GM13977 (cell line): ENCODE measurements around the gene ITFG1.
A peak's percentile ranks its signal among the peaks of the same experiment; 100 is the strongest.

Experiments
- DNase-seq: peaks from one replicate; pipeline ENCODE4 v3.0.0; 2012; ENCODE audit warnings: low spot score
- in situ Hi-C: fragments of 300-500 bp; cut with MboI; formaldehyde crosslinking; loops from one replicate; pipeline ENCODE4 v1.12.0; 2022; ENCODE audit warnings: low sequenced_read_pairs, low pct_unique_long_range_greater_than_20kb, mixed read lengths, inconsistent platforms; ENCODE audit not compliant: unreplicated experiment
- TF ChIP-seq, protein P1 (sequence below): IDR thresholded peaks from 2 replicates; pipeline ENCODE4 v1.5.1; 2012; ENCODE audit warnings: mild to moderate bottlenecking, control low read depth; ENCODE audit not compliant: insufficient read depth; ENCODE audit errors: extremely low read depth, missing control alignments

Gene ITFG1

GRCh38 chr16:47258874-47259461 is 201.9 kb downstream of the ITFG1 start:
- TF ChIP-seq, protein P1, sequence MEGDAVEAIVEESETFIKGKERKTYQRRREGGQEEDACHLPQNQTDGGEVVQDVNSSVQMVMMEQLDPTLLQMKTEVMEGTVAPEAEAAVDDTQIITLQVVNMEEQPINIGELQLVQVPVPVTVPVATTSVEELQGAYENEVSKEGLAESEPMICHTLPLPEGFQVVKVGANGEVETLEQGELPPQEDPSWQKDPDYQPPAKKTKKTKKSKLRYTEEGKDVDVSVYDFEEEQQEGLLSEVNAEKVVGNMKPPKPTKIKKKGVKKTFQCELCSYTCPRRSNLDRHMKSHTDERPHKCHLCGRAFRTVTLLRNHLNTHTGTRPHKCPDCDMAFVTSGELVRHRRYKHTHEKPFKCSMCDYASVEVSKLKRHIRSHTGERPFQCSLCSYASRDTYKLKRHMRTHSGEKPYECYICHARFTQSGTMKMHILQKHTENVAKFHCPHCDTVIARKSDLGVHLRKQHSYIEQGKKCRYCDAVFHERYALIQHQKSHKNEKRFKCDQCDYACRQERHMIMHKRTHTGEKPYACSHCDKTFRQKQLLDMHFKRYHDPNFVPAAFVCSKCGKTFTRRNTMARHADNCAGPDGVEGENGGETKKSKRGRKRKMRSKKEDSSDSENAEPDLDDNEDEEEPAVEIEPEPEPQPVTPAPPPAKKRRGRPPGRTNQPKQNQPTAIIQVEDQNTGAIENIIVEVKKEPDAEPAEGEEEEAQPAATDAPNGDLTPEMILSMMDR, result peak; percentile 45
- in situ Hi-C loops, result no loop called here
- DNase-seq, result peak; percentile 12

DNA sequence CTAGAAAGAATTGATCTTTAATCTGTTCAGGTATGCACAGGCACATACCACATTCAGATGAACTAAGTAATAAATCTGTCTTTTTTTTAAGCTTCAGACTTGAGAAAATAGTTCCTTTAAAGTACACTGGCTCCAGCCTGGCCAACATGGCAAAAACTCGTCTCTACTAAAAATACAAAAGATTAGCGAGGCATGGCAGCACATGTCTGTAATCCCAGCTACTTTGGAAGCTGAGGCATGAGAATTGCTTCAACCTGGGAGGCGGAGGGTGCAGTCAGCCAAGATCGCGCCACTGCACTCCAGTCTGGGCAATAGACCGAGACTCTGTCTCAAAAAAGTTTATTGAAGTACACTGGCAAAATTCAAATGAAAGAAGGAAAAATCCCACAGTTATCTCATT is 206.1 kb downstream of the ITFG1 start:
- TF ChIP-seq, protein P1, result no peak
- in situ Hi-C loops, result no loop called here
- DNase-seq, result no peak

DNA sequence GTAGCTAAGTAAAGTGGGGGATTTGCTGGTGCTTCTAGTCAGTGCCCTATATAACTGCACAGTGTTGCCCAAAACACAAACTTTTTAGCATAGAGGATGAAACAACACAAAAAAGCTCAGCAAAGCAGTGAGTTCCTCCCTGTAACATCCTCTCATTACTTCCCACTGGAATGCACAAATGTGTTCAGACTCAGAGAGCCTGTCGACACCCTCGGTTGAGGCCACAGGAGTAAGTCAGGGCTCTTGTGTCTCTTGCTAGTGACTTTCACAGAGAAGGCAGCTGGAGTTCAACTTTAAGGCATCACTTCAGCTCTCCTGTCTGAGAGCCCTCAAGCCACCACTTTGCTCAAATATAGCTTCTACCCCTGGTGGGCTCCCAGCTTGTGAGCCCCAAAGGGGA is 209.9 kb downstream of the ITFG1 start:
- DNase-seq, result no peak
- in situ Hi-C loops, result no loop called here
- TF ChIP-seq, protein P1, result no peak

DNA sequence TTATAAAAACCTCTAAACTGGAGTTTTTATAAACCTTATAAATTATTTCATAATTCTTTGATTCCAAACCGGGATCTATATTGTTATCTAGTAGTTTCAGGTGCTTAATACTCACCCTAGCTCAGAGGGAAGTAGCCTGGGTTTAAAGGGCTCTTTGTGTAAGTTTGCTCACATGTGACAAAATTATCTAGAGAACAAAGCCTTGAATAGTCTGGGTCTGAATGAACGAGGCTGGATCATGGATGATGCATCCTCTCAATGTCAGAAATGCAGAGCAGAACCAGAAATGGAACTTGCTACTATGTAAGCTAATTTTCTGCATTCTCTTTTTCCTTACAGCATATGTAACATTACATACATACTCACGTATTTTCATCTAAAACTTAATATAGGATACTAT is 213.2 kb downstream of the ITFG1 start:
- DNase-seq, result no peak
- TF ChIP-seq, protein P1, result no peak
- in situ Hi-C loops, result no loop called here

DNA sequence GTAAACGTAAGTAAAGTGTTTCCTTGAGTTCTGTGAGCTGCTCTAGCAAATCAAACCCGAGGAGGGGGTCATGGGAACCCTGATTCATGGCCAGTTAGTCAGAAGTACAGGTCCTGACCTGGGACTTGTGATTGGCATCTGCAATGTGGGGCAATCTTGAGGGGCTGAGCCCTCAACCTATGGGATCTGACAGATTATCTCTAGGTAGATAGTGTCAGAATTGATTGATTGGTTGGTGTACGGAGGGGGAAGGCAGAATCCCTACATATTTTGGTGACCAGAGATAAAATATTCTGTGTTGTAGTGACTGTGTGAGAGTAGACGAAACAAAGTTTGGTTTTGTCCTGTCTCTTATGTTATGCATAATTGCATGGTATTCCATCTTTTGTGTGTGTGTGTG is 216.7 kb downstream of the ITFG1 start:
- in situ Hi-C loops, result no loop called here
- TF ChIP-seq, protein P1, result no peak
- DNase-seq, result no peak

DNA sequence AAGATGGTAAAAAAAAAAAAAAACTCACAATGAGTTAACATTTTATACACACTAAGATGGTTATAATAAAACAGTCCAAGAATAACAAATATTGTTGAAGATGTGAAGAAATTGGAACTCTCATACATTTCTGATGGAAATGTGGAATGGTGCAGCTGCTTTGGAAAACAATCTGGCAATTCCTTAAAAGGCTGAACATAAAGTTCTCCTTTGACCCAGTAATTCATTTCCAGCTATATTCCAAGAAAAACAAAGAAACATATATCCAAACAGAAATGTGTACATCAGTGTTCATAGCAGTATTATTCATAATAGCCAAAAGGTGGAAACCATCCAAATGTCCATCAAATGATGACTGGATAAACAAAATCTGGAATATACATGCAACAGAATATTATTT is 219.8 kb downstream of the ITFG1 start:
- in situ Hi-C loops, result no loop called here
- TF ChIP-seq, protein P1, result no peak

DNA sequence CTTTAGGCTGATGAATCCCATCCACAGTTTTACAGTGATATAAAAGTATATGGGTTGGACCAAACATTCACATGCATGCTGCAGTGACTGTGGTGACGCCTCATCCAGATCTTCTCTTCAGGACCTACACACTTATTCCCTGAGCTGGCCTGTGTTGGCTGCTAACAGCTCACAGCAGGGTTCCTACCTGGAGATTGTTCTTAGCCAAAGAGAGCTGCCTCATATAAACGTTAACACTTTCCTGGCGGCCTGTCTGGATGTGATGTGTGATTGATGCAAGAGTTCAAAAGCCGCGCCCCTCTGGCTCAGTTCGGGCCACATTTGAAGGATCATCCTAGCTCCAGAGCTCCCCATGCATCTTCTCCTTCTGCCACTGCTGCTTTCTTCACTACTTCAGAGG is 224.1 kb downstream of the ITFG1 start:
- in situ Hi-C loops, result no loop called here
- no peak for DNase-seq
- TF ChIP-seq, protein P1, result no peak

More for the DNA sequence above, 219.8 kb downstream of the ITFG1 start:
- no peak for DNase-seq
